T-helper 2 cell treated with Interferon-gamma antibody and Interleukin-4, amounts not matched to agents 100 ng/mL and 5 ng/mL, for 36 hours (primary cell): ENCODE results near the gene ADCY4. TPM values are rescaled to one million over a fixed set of nuclear protein-coding genes. Genes with fewer than 3 reads are reported as not detected.

Experiments used
- intact Hi-C: fragments of 100-400 bp; cut with micrococcal nuclease; formaldehyde crosslinking; loops from one replicate; pipeline ENCODE4 v1.15.1; 2023
- total RNA-seq: library from RNA; stranded (reverse); gene quantifications from 2 replicates; pipeline ENCODE4 v1.2.3, GENCODE V29; 2022

ADCY4 gene
- total RNA-seq, 1 donor from 2014 or later, result 5.8 TPM

GRCh38 chr14:24304019-24304387, 30.9 kb downstream of the ADCY4 start:
- intact Hi-C loops, result no loop called here

- intact Hi-C loops, result no loop called here
Observed at GRCh38 chr14:24300326-24300980, 34.4 kb downstream of the ADCY4 start.

GRCh38 chr14:24299255-24300191, 35.3 kb downstream of the ADCY4 start, which contains the start of the genes DHRS1 and NOP9:
TSS of gene DHRS1 (minus strand) at chr14:24299780. CDS start at chr14:24299106, 674 bp downstream.
TSS of gene NOP9 (plus strand) at chr14:24299850. CDS start at chr14:24299955, 105 bp downstream.
- intact Hi-C loops, result loop anchor here (1.0 to 5.0 kb wide), 6 partner anchors 20 to 152 kb away; partner anchors contain the start of genes MDP1, PSME2, RABGGTA and RNF31

GRCh38 chr14:24298892-24299254, 36.0 kb downstream of the ADCY4 start:
- intact Hi-C loops, result loop anchor here (1.0 to 5.0 kb wide), 6 partner anchors 20 to 152 kb away; partner anchors contain the start of genes MDP1, PSME2, RABGGTA and RNF31

GRCh38 chr14:24297190-24297964, 37.5 kb downstream of the ADCY4 start:
- intact Hi-C loops, result loop anchor here (5.0 kb wide), 2 partner anchors 35 to 150 kb away; partner anchors contain the start of genes PSME2 and RNF31

- intact Hi-C loops, result loop anchor here (5.0 kb wide), 2 partner anchors 36 to 149 kb away; partner anchors contain the start of genes PSME2 and RNF31
Observed at GRCh38 chr14:24296341-24297157, 38.3 kb downstream of the ADCY4 start.

GRCh38 chr14:24293525-24293924, 41.3 kb downstream of the ADCY4 start:
- intact Hi-C loops, result no loop called here

- intact Hi-C loops, result no loop called here
Observed at GRCh38 chr14:24292118-24292807, 42.6 kb downstream of the ADCY4 start.

GRCh38 chr14:24291446-24292117, 43.3 kb downstream of the ADCY4 start:
- intact Hi-C loops, result no loop called here

- intact Hi-C loops, result no loop called here
Observed at GRCh38 chr14:24290746-24291145, 44.1 kb downstream of the ADCY4 start.

GRCh38 chr14:24289649-24290280, 45.1 kb downstream of the ADCY4 start:
- intact Hi-C loops, result no loop called here

- intact Hi-C loops, result no loop called here
Observed at GRCh38 chr14:24286996-24287395, 47.9 kb downstream of the ADCY4 start.

- intact Hi-C loops, result no loop called here
Observed at GRCh38 chr14:24285351-24285750, 49.5 kb downstream of the ADCY4 start.

- intact Hi-C loops, result no loop called here
Observed at GRCh38 chr14:24284501-24285035, 50.3 kb downstream of the ADCY4 start.

- intact Hi-C loops, result no loop called here
Observed at GRCh38 chr14:24283796-24284460, 50.9 kb downstream of the ADCY4 start.

GRCh38 chr14:24282736-24283135, 52.1 kb downstream of the ADCY4 start:
- intact Hi-C loops, result no loop called here

- intact Hi-C loops, result no loop called here
Observed at GRCh38 chr14:24281636-24282035, 53.2 kb downstream of the ADCY4 start.
